ENCODE data around the gene SPSB4.

SPSB4 gene

GRCh38 chr3:141191097-141191749 is 140.1 kb downstream of the SPSB4 start:
- no peak overlapping the region for H3K14ac ChIP-seq (ENCODE audit: low read length in 2 of 2)
- no peak overlapping the region for H3K18ac ChIP-seq (ENCODE audit: low read depth in 1 of 2, low read length in 2 of 2)
- H2AK5ac ChIP-seq (ENCODE audit: low read length, severe bottlenecking), result no peak overlapping the region
- H2BK12ac ChIP-seq (ENCODE audit: low read length in 2 of 2), result no peak overlapping the region
- H3K9ac ChIP-seq (ENCODE audit: low read length), result no peak overlapping the region
- no peak overlapping the region for H2BK5ac ChIP-seq (ENCODE audit: low read depth, low read length, poor library complexity, severe bottlenecking)
- no peak overlapping the region for H2BK15ac ChIP-seq (ENCODE audit: low read depth, poor library complexity, severe bottlenecking)
- peaks cover 13 to 51% of the 10 kb centered on the region in 2 experiments for H3K27me3 ChIP-seq (ENCODE audit: control insufficient read depth in 1 of 2, insufficient read depth in 1 of 2, low read length in 2 of 2)
- WGBS, result 71% methylated on average over 2 of the region's 2 CpGs
- no peaks in the 10 kb centered on the region for H3K36me3 ChIP-seq (ENCODE audit: control insufficient read depth in 1 of 2, insufficient read depth in 2 of 2, low read depth in 1 of 2, low read length in 2 of 2)
- H2AFZ ChIP-seq (ENCODE audit: low read depth, low read length), result no peak overlapping the region
- no peak overlapping the region for H3K27ac ChIP-seq (ENCODE audit: low read length, poor library complexity, severe bottlenecking)
- H4K91ac ChIP-seq (ENCODE audit: low read length), result no peak overlapping the region
- H3K4ac ChIP-seq (ENCODE audit: low read depth in 1 of 2, low read length in 2 of 2), result no peak overlapping the region
- peaks cover 4% of the 10 kb centered on the region for H3K9me3 ChIP-seq (ENCODE audit: control insufficient read depth, low read length)
- peak; percentile 16 for DNase-seq
- H4K8ac ChIP-seq (ENCODE audit: low read length), result no peak overlapping the region
- no peak overlapping the region for H3K4me2 ChIP-seq (ENCODE audit: low read length, poor library complexity, severe bottlenecking)
- no peak overlapping the region for H3K23ac ChIP-seq (ENCODE audit: low read length in 2 of 2)
- peaks cover 4% of the 10 kb centered on the region for H3K4me1 ChIP-seq (ENCODE audit: control insufficient read depth, insufficient read depth, low read depth, low read length)
- H3K79me1 ChIP-seq (replicated peaks; ENCODE audit: low read length, poor library complexity, severe bottlenecking), result no peaks in the 10 kb centered on the region
- no peak overlapping the region for H3K4me3 ChIP-seq (ENCODE audit: insufficient read depth in 1 of 2, low read depth in 1 of 2, low read length in 2 of 2)
- H2BK120ac ChIP-seq (ENCODE audit: low read depth, low read length), result no peak overlapping the region

- H3K14ac ChIP-seq (ENCODE audit: low read length in 2 of 2), result no peak overlapping the region
- no peak overlapping the region for H2BK12ac ChIP-seq (ENCODE audit: low read length in 2 of 2)
- peak; percentile 93 for DNase-seq
- no peak overlapping the region for H2AFZ ChIP-seq (ENCODE audit: low read depth, low read length)
- no peaks in the 10 kb centered on the region for H3K79me1 ChIP-seq (replicated peaks; ENCODE audit: low read length, poor library complexity, severe bottlenecking)
- H4K91ac ChIP-seq (ENCODE audit: low read length), result no peak overlapping the region
- no peak overlapping the region for H3K23ac ChIP-seq (ENCODE audit: low read length in 2 of 2)
- H3K4me1 ChIP-seq (ENCODE audit: control insufficient read depth, insufficient read depth, low read depth, low read length), result peaks cover 4% of the 10 kb centered on the region
- no peak overlapping the region for H3K9ac ChIP-seq (ENCODE audit: low read length)
- H2BK5ac ChIP-seq (ENCODE audit: low read depth, low read length, poor library complexity, severe bottlenecking), result no peak overlapping the region
- no peaks in the 10 kb centered on the region for H3K36me3 ChIP-seq (ENCODE audit: control insufficient read depth in 1 of 2, insufficient read depth in 2 of 2, low read depth in 1 of 2, low read length in 2 of 2)
- WGBS, result 10% methylated on average over 9 of the region's 11 CpGs
- no peak overlapping the region for H3K18ac ChIP-seq (ENCODE audit: low read depth in 1 of 2, low read length in 2 of 2)
- no peak overlapping the region for H3K4me3 ChIP-seq (ENCODE audit: insufficient read depth in 1 of 2, low read depth in 1 of 2, low read length in 2 of 2)
- no peak overlapping the region for H2BK120ac ChIP-seq (ENCODE audit: low read depth, low read length)
- H3K4me2 ChIP-seq (ENCODE audit: low read length, poor library complexity, severe bottlenecking), result no peak overlapping the region
- peaks cover 12 to 52% of the 10 kb centered on the region in 2 experiments for H3K27me3 ChIP-seq (ENCODE audit: control insufficient read depth in 1 of 2, insufficient read depth in 1 of 2, low read length in 2 of 2)
- H3K27ac ChIP-seq (ENCODE audit: low read length, poor library complexity, severe bottlenecking), result no peak overlapping the region
- peaks cover 4% of the 10 kb centered on the region for H3K9me3 ChIP-seq (ENCODE audit: control insufficient read depth, low read length)
- no peak overlapping the region for H2BK15ac ChIP-seq (ENCODE audit: low read depth, poor library complexity, severe bottlenecking)
- no peak overlapping the region for H3K4ac ChIP-seq (ENCODE audit: low read depth in 1 of 2, low read length in 2 of 2)
- H4K8ac ChIP-seq (ENCODE audit: low read length), result no peak overlapping the region
- no peak overlapping the region for H2AK5ac ChIP-seq (ENCODE audit: low read length, severe bottlenecking)
Measured at GRCh38 chr3:141192345-141192744, 141.2 kb downstream of the SPSB4 start.

GRCh38 chr3:141193066-141193830 is 142.1 kb downstream of the SPSB4 start:
- peaks cover 4% of the 10 kb centered on the region for H3K9me3 ChIP-seq (ENCODE audit: control insufficient read depth, low read length)
- H3K4me1 ChIP-seq (ENCODE audit: control insufficient read depth, insufficient read depth, low read depth, low read length), result peaks cover 4% of the 10 kb centered on the region
- no peak for DNase-seq
- H2BK12ac ChIP-seq (ENCODE audit: low read length in 2 of 2), result no peak overlapping the region
- no peak overlapping the region for H2BK15ac ChIP-seq (ENCODE audit: low read depth, poor library complexity, severe bottlenecking)
- no peaks in the 10 kb centered on the region for H3K79me1 ChIP-seq (replicated peaks; ENCODE audit: low read length, poor library complexity, severe bottlenecking)
- H2AK5ac ChIP-seq (ENCODE audit: low read length, severe bottlenecking), result no peak overlapping the region
- no peak overlapping the region for H3K27ac ChIP-seq (ENCODE audit: low read length, poor library complexity, severe bottlenecking)
- H2BK120ac ChIP-seq (ENCODE audit: low read depth, low read length), result no peak overlapping the region
- H4K8ac ChIP-seq (ENCODE audit: low read length), result no peak overlapping the region
- H3K23ac ChIP-seq (ENCODE audit: low read length in 2 of 2), result no peak overlapping the region
- no peak overlapping the region for H4K91ac ChIP-seq (ENCODE audit: low read length)
- WGBS, result 81% methylated on average over 13 of the region's 13 CpGs
- H3K18ac ChIP-seq (ENCODE audit: low read depth in 1 of 2, low read length in 2 of 2), result no peak overlapping the region
- no peak overlapping the region for H2AFZ ChIP-seq (ENCODE audit: low read depth, low read length)
- no peak overlapping the region for H3K4me2 ChIP-seq (ENCODE audit: low read length, poor library complexity, severe bottlenecking)
- H2BK5ac ChIP-seq (ENCODE audit: low read depth, low read length, poor library complexity, severe bottlenecking), result no peak overlapping the region
- no peak overlapping the region for H3K4ac ChIP-seq (ENCODE audit: low read depth in 1 of 2, low read length in 2 of 2)
- peaks cover 12 to 49% of the 10 kb centered on the region in 2 experiments for H3K27me3 ChIP-seq (ENCODE audit: control insufficient read depth in 1 of 2, insufficient read depth in 1 of 2, low read length in 2 of 2)
- no peaks in the 10 kb centered on the region for H3K36me3 ChIP-seq (ENCODE audit: control insufficient read depth in 1 of 2, insufficient read depth in 2 of 2, low read depth in 1 of 2, low read length in 2 of 2)
- no peak overlapping the region for H3K9ac ChIP-seq (ENCODE audit: low read length)
- H3K4me3 ChIP-seq (ENCODE audit: insufficient read depth in 1 of 2, low read depth in 1 of 2, low read length in 2 of 2), result no peak overlapping the region
- no peak overlapping the region for H3K14ac ChIP-seq (ENCODE audit: low read length in 2 of 2)
